B cell (primary cell): ENCODE measurements around the gene HPS5.

Experiments
- CTCF ChIP-seq: fragments of 200-600 bp; IDR thresholded peaks from one replicate; pipeline ENCODE4 v1.8.0; 2022; ENCODE audit warnings: antibody characterized with exemption, mild to moderate bottlenecking
- EZH2 ChIP-seq: IDR thresholded peaks from 2 replicates; pipeline ENCODE4 v1.6.1; 2012; ENCODE audit warnings: borderline replicate concordance, low read depth, mild to moderate bottlenecking, moderate library complexity, low read length; ENCODE audit not compliant: insufficient read depth, poor library complexity, severe bottlenecking

GRCh38 chr11:18248561-18248960, 73.4 kb downstream of the HPS5 start, which contains the start of gene SAA2:
- TF ChIP-seq EZH2 (no peak), CTCF (no peak)
